HUES64 (cell line): ENCODE measurements around the gene HPS1.

ENCODE experiments used
- H3K27ac ChIP-seq: 2 replicates; pipeline ENCODE4 v1.7.0; 2013; ENCODE audit warnings: low read depth, low read length, inconsistent platforms
- H3K27me3 ChIP-seq: 2 replicates; pipeline ENCODE4 v1.6.1; 2013; ENCODE audit warnings: mild to moderate bottlenecking, low read length; ENCODE audit not compliant: insufficient read depth
- H3K36me3 ChIP-seq: 2 replicates; pipeline ENCODE4 v1.6.1; 2013; ENCODE audit warnings: mild to moderate bottlenecking, low read length; ENCODE audit not compliant: insufficient read depth
- H3K4me1 ChIP-seq: 2 replicates; pipeline ENCODE4 v1.6.1; 2013; ENCODE audit warnings: mild to moderate bottlenecking, low read length, moderate library complexity; ENCODE audit not compliant: insufficient read depth
- H3K4me3 ChIP-seq: 2 replicates; pipeline ENCODE4 v1.5.1; 2013; ENCODE audit warnings: mild to moderate bottlenecking, low read length, moderate library complexity
- H3K9ac ChIP-seq: 2 replicates; pipeline ENCODE4 v1.6.1; 2013; ENCODE audit warnings: mild to moderate bottlenecking, low read depth, low read length
- H3K9me3 ChIP-seq: 2 replicates; pipeline ENCODE4 v1.6.1; 2013; ENCODE audit warnings: low read depth, low read length; ENCODE audit not compliant: insufficient read depth
- whole genome bisulfite sequencing: fragments of 150-250, 120-280 bp; methylation state at CpG from one replicate; pipeline ENCODE4 v1.1.7; 2013; ENCODE audit warnings: missing lambda C conversion rate; 5-methylcytosine and 5-hydroxymethylcytosine counted together

Gene HPS1

DNA sequence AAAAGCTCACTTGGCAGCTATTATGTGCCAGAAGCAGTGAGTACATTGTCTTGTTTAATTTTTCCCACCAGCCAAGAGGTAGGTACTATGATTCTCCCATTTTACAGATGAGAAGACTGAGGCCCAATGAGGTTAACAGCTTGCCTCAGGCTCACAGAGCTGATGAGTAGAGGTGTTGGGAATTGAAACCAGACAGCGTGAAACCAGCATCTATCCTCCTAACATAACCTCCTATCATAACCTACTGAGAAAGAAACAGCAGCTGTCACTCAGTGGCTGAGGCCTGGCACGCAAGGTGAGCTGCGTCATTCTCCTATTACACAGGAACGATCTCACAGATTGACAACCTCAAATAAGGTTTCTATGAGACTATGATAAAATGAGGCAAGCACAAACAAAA is 37.9 kb downstream of the HPS1 start:
- 93% methylated on average over 4 of the region's 4 CpGs for WGBS

DNA sequence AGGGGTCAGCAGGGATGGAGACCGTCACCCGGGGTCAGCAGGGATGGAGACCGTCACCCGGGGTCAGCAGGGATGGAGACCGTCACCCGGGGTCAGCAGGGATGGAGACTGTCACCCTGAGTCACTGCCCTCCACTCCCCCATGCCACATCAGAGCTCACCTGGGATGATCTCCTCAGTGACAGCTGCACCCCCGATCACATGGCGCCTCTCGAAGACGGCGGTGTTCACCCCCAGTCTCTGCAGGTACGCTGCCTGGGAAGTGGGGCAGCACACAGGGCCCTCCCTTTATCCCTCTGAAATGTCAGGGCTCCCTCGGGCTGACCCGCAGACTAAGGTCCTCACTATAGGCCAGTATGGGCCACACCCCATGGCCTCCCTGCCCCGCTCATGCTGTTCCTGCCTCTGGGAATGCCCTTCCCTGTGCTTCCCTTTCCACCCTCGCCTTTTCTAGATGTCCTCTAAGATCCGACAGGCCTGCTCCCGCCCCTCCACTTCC is 38.9 kb downstream of the HPS1 start:
- Histone ChIP-seq H3K4me3 (no peak overlapping the region), H3K27me3 (no peaks in the 10 kb centered on the region), H3K9ac (no peak overlapping the region), H3K9me3 (no peaks in the 10 kb centered on the region), H3K36me3 (no peaks in the 10 kb centered on the region), H3K4me1 (no peaks in the 10 kb centered on the region), H3K27ac (no peak overlapping the region)
- 92% methylated on average over 18 of the region's 18 CpGs for WGBS

More for the DNA sequence above, 37.9 kb downstream of the HPS1 start:
- Histone ChIP-seq H3K9me3 (no peaks in the 10 kb centered on the region), H3K27me3 (no peaks in the 10 kb centered on the region), H3K4me3 (no peak overlapping the region), H3K4me1 (no peaks in the 10 kb centered on the region), H3K9ac (no peak overlapping the region), H3K27ac (no peak overlapping the region), H3K36me3 (no peaks in the 10 kb centered on the region)

DNA sequence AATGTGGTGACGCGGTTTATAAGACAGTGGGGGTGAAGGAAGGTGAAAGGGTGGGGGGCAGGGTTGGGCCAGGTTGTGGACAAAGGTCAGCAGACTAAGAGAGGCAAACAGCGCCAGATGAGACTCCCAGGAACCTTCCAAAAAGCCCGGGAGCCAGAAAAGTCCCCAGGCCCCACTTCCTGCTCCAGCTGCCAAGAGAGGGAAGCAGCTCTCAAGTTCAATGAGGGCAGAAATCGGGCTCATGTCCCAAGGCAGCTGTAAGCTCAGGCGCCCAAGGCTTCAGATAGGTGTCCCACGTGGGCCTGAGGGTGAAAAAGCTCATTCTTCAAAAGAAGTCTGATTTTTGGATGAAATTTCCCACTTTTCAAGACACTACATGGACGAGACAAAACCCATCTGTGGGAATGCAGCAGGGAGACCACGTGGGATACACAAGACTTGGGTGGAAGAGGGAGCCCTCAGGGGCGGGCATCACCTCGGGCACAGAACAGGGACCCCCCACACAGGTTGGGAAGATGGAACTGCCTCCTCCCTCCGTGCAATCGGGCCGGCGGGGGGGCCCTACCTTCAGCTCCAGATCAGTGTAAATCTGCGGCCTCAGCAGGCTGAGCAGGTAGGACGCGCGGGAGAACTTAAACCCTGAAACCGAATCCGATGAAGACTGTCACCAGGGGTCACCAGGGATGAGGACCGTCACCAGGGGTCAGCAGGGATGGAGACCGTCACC is 39.6 kb downstream of the HPS1 start:
- no peaks in the 10 kb centered on the region for H3K4me1 ChIP-seq
- 83% methylated on average over 23 of the region's 23 CpGs for WGBS
- H3K27me3 ChIP-seq: no peaks in the 10 kb centered on the region
- no peak overlapping the region for H3K9ac ChIP-seq
- no peak overlapping the region for H3K4me3 ChIP-seq
- H3K9me3 ChIP-seq: no peaks in the 10 kb centered on the region
- no peaks in the 10 kb centered on the region for H3K36me3 ChIP-seq
- no peak overlapping the region for H3K27ac ChIP-seq

DNA sequence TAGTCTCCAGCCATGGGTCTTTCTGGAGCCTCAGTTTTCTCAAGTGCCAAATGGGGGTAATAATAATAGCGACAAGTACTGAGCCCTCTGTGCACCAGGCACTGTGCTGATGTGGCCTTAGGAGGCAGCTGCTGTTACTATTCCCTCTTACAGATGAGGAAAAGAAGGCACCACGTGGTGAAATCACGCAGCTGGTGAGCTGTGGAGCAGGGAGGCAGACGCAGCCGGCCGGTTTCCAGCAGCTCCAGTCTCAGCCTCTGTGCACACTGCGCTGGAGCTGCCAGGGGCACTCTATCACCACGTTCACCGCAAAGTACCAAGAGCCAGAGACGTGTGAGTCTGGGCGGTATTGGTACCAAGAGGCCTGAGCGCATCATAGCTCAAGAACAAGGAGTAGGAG is 41.3 kb downstream of the HPS1 start:
- no peak overlapping the region for H3K4me3 ChIP-seq
- no peak overlapping the region for H3K9ac ChIP-seq
- WGBS: 95% methylated on average over 12 of the region's 12 CpGs
- H3K27ac ChIP-seq: no peak overlapping the region
- H3K4me1 ChIP-seq: no peaks in the 10 kb centered on the region
- H3K9me3 ChIP-seq: no peaks in the 10 kb centered on the region
- no peaks in the 10 kb centered on the region for H3K36me3 ChIP-seq
- no peaks in the 10 kb centered on the region for H3K27me3 ChIP-seq

DNA sequence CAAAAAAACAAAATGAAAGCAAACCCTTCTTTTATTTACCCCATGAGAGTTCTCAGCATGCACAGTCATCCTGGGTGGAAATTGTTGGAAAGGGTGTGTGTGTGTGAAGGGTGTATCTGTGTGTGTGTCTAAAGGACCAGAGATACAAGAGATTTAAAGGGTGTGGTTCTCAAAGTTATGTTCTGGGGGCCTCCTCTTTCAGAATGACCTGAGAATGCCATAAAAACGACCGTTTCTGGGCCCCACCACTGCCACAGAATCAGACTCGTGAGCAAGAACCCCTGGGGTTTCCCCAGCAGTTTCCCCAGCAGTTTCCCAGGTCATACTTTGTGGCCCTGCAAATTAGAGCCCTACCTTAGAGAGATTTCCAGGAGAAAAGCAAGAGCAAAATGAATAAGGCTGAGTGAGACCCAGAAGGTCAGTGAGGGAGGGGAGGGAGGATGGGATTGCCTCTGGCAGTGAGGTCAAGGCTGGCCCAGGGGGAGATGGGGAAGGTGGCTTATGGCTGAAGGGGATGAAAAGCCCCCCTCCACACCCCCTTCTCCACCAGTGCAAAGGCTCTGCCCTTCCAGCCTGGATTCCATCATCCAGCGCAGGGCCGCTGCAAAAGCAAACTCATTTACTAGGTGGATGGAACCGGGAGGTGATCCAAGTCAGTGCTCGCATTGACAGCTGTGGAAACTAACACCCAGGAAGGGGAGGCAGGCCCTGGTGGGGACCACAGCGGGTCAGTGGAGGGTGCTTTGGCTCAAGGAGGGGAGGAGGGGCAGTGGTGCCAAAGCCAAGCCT is 42.0 kb downstream of the HPS1 start:
- no peak overlapping the region for H3K9ac ChIP-seq
- H3K27me3 ChIP-seq: no peaks in the 10 kb centered on the region
- no peak overlapping the region for H3K4me3 ChIP-seq
- no peaks in the 10 kb centered on the region for H3K4me1 ChIP-seq
- WGBS: 81% methylated on average over 8 of the region's 8 CpGs
- no peaks in the 10 kb centered on the region for H3K36me3 ChIP-seq
- no peak overlapping the region for H3K27ac ChIP-seq
- no peaks in the 10 kb centered on the region for H3K9me3 ChIP-seq

DNA sequence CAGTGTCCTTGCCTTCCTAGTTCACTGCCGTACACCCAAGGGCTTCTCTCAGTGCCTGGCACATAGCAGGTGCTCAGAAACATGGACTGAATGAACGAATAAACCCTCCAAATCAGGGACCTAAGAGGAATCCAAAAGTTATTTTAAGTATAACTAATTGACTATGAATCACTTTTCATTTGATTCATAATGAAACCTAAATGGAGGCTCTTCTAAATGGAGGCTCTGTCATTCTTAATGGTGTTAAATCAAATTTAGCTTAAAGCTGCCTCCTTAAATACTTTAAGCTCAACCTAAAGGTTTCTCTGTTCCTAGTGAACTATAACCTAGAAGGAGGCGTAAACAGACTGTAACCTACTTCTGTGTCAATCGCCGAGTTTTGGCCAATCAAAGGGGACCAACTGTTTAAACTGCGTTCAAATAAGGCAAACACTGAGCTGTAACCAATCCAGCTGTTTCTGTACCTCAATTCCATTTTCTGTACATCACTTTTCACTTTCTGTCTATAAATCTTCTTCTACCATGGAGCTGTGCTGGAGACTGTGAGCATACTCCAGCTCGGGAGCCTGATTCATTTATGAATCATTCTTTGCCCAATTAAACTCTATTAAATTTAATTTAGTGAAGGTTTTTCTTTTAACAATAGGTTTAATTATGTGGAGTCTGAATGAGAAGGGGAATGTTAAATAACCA is 42.8 kb downstream of the HPS1 start:
- Histone ChIP-seq H3K4me1 (no peaks in the 10 kb centered on the region), H3K27ac (no peak overlapping the region), H3K9ac (no peak overlapping the region), H3K4me3 (no peak overlapping the region), H3K27me3 (no peaks in the 10 kb centered on the region), H3K9me3 (no peaks in the 10 kb centered on the region), H3K36me3 (no peaks in the 10 kb centered on the region)
- WGBS: 88% methylated on average over 6 of the region's 7 CpGs

DNA sequence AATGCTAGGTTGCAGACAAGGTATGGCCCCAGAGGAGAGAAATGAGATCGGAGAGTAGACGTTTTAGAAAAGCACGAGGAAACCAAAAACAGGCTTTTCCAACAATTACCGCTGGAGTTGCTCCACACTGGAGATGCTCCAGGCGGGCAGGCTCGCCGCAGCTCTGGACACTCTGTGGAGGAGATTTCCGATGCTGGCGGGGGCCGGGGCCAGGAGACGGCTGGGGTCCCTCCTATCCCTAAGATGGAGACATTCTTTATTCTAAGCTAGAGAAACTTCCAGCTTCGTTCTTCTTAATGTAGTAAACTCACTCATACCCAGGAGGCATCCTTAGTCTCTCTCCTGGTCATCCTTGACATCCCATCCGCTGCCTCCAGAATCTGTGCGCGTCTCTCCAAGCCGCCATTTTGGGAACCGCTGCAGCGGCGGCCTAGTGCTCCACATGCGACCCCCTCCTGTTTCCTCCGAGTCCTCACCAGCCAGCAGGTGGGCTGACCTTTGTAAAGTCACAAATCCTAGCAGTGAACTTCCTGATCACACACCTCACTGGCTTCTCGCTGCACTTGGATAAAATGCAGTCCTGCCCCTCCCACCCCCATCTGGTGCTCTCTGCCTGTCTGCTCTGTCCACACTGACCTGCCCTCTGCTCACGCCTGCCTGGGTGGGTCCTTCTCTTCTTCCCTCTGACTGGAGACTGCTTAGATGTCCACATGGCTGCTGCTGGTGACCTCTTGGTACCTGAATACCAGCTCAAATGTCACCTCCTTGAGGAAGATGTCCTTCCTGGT is 43.6 kb downstream of the HPS1 start:
- Histone ChIP-seq H3K27ac (no peak overlapping the region), H3K9ac (no peak overlapping the region), H3K27me3 (no peaks in the 10 kb centered on the region), H3K4me1 (no peaks in the 10 kb centered on the region), H3K4me3 (no peak overlapping the region), H3K9me3 (no peaks in the 10 kb centered on the region), H3K36me3 (no peaks in the 10 kb centered on the region)
- WGBS: 94% methylated on average over 23 of the region's 23 CpGs

DNA sequence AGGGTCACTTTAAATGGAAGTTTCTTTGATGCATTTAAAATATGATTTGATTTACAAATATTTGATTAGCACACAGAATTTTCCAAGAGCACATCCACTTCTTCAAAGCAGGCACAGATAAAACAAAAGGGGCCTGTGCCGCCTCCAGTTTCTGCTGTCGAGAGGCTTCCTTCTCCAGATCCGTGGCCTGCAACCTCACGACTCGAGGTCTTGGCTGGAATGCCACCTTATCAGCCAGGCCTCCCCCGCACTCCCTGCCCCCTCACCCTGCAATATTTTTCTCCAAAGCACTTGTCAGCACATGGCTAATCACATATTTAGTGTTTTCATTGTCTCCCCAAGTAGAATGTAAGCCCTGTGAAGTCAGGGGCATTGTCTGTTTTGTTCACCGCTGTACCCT is 44.3 kb downstream of the HPS1 start:
- Histone ChIP-seq H3K4me3 (no peak overlapping the region), H3K9ac (no peak overlapping the region), H3K36me3 (no peaks in the 10 kb centered on the region), H3K27me3 (no peaks in the 10 kb centered on the region), H3K27ac (no peak overlapping the region), H3K4me1 (no peaks in the 10 kb centered on the region), H3K9me3 (no peaks in the 10 kb centered on the region)
- 92% methylated on average over 7 of the region's 7 CpGs for WGBS

DNA sequence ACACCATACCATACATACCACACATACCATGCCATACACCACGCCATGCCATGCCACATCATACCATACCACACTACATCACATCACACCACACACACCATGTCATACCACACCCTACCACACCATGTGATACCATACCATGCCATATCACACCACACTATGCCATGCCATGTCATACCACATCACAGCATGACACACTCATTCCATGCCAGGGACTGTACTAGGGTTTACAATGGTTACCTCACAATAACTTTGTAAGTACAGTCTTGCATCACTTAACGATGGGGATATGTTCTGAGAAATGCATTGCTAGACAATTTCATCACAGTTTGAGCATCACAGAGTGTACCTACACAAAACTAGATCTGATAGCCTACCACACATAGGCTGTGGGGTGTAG is 46.3 kb downstream of the HPS1 start:
- WGBS: 90% methylated on average over 2 of the region's 2 CpGs
- Histone ChIP-seq H3K4me1 (no peaks in the 10 kb centered on the region), H3K36me3 (no peaks in the 10 kb centered on the region), H3K27ac (no peak overlapping the region), H3K4me3 (no peak overlapping the region), H3K9me3 (no peaks in the 10 kb centered on the region), H3K9ac (no peak overlapping the region), H3K27me3 (no peaks in the 10 kb centered on the region)

DNA sequence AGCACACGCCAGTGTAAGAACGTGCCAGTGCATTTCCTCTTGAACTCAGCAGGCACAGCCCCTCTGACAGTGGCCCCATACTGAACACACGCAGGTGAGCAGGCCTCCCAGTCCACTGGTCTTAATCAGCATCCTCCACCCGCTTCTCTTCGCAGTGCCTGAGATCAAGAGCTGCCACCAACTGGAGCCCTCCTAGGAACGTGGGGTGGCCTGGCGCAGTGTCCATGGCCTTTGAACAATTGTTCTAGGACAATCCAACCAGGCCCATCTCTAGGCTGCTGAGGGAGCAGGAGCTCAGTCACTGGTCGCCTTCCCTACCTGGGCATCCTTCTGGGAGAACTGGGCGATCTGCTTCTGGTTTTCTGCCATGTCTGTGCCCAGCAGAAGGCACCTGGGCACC is 47.0 kb downstream of the HPS1 start:
- H3K4me3 ChIP-seq: no peak overlapping the region
- no peaks in the 10 kb centered on the region for H3K4me1 ChIP-seq
- H3K27me3 ChIP-seq: no peaks in the 10 kb centered on the region
- H3K36me3 ChIP-seq: no peaks in the 10 kb centered on the region
- H3K27ac ChIP-seq: no peak overlapping the region
- H3K9me3 ChIP-seq: no peaks in the 10 kb centered on the region
- WGBS: 95% methylated on average over 9 of the region's 9 CpGs
- H3K9ac ChIP-seq: no peak overlapping the region
